H1 (cell line): ENCODE measurements around the gene PRR3. TPM values are rescaled to one million over a fixed set of nuclear protein-coding genes. Genes with fewer than 3 reads are reported as not detected.

Source experiments
- ATF2 ChIP-seq: IDR thresholded peaks from 2 replicates; pipeline ENCODE4 v1.6.1; 2012; ENCODE audit warnings: low read length, inconsistent platforms
- ATF3 ChIP-seq: IDR thresholded peaks from 2 replicates; pipeline ENCODE4 v1.6.1; 2011; ENCODE audit warnings: low read depth, mild to moderate bottlenecking, low read length; ENCODE audit not compliant: insufficient read depth
- CEBPB ChIP-seq: IDR thresholded peaks from 2 replicates; pipeline ENCODE4 v1.6.1; 2012; ENCODE audit warnings: low read depth, low read length
- CTBP2 ChIP-seq: IDR thresholded peaks from 2 replicates; pipeline ENCODE4 v1.7.0; 2011; ENCODE audit warnings: borderline replicate concordance, mild to moderate bottlenecking, moderate library complexity, mixed read lengths, low read length; ENCODE audit not compliant: insufficient read depth, insufficient read length
- E2F6 ChIP-seq: IDR thresholded peaks from 2 replicates; pipeline ENCODE4 v1.6.1; 2012; ENCODE audit warnings: inconsistent platforms
- GABPA ChIP-seq: IDR thresholded peaks from 2 replicates; pipeline ENCODE4 v1.6.1; 2011; ENCODE audit warnings: mild to moderate bottlenecking, low read length, moderate library complexity, borderline replicate concordance; ENCODE audit not compliant: insufficient read depth
- JUND ChIP-seq: IDR thresholded peaks from 2 replicates; pipeline ENCODE4 v1.6.1; 2011; ENCODE audit warnings: mild to moderate bottlenecking, improper control_type of control experiment, low read length
- KDM1A ChIP-seq: fragments of 200-600, 300-600 bp; sonication (generic); IDR thresholded peaks from 2 replicates; pipeline ENCODE4 v1.7.1; 2016; ENCODE audit warnings: mild to moderate bottlenecking, low read length, borderline replicate concordance
- KDM5A ChIP-seq: fragments of 200-600 bp; IDR thresholded peaks from 2 replicates; pipeline ENCODE4 v1.7.1; 2012; ENCODE audit warnings: mild to moderate bottlenecking, low read length, inconsistent platforms, mixed read lengths
- MAFK ChIP-seq: IDR thresholded peaks from 2 replicates; pipeline ENCODE4 v1.6.1; 2012; ENCODE audit warnings: low read depth, mild to moderate bottlenecking, improper control_type of control experiment, low read length
- MAX ChIP-seq: IDR thresholded peaks from 2 replicates; pipeline ENCODE4 v1.6.1; 2012; ENCODE audit warnings: inconsistent platforms
- NRF1 ChIP-seq: IDR thresholded peaks from 2 replicates; pipeline ENCODE4 v1.6.1; 2011; ENCODE audit warnings: mild to moderate bottlenecking, low read depth, low read length, improper control_type of control experiment
- PHF8 ChIP-seq: fragments of 200-600 bp; sonication (generic); conservative IDR thresholded peaks from 2 replicates; pipeline ENCODE4 v1.7.1; 2012; ENCODE audit warnings: low read depth, mild to moderate bottlenecking, inconsistent platforms, low read length, moderate library complexity
- POLR2AphosphoS5 ChIP-seq: IDR thresholded peaks from 2 replicates; pipeline ENCODE4 v1.6.1; 2011; ENCODE audit warnings: low read depth, low read length
- SIN3A ChIP-seq, 2 experiments: IDR thresholded peaks in 1 of 2; conservative IDR thresholded peaks in 1 of 2; 2 replicates each; pipeline ENCODE4 v1.6.1; 2011 to 2012; ENCODE audit warnings: low read length in 2 of 2, improper control_type of control experiment in 1 of 2, low read depth in 1 of 2, mild to moderate bottlenecking in 1 of 2
- SRF ChIP-seq: IDR thresholded peaks from 2 replicates; pipeline ENCODE4 v1.6.1; 2011; ENCODE audit warnings: mild to moderate bottlenecking, low read depth, low read length, moderate library complexity
- SUZ12 ChIP-seq: fragments of 200-600 bp; sonication (generic); IDR thresholded peaks from 2 replicates; pipeline ENCODE4 v1.6.1; 2012; ENCODE audit warnings: mild to moderate bottlenecking, inconsistent platforms, low read length, moderate library complexity, mixed read lengths
- TAF7 ChIP-seq: optimal IDR thresholded peaks from 2 replicates; pipeline ENCODE3; 2011; ENCODE audit warnings: low read depth, mild to moderate bottlenecking, inconsistent platforms, low read length, moderate library complexity, borderline replicate concordance
- YY1 ChIP-seq: IDR thresholded peaks from 2 replicates; pipeline ENCODE4 v1.6.1; 2011; ENCODE audit warnings: low read depth, mild to moderate bottlenecking, low read length
- ZNF274 ChIP-seq: IDR thresholded peaks from 2 replicates; pipeline ENCODE4 v1.7.0; 2012; ENCODE audit warnings: low read length, borderline replicate concordance; ENCODE audit errors: extremely low read depth
- polyA plus RNA-seq, 7 experiments: library from polyadenylated mRNA; depleted of rRNA in 3 of 7; stranded (reverse) in 5 of 7; unstranded in 2 of 7; fragments of >200 nt in 5 of 7; fragments of 200-250 nt in 2 of 7; gene quantifications; 1 replicate in 5 of 7; 2 replicates in 1 of 7; 4 replicates in 1 of 7; pipeline versions ENCODE4 v1.2.1 to v1.2.3, GENCODE V29; 2011 to 2013; ENCODE audit warnings: missing spikeins in 2 of 7, mixed read lengths in 2 of 7
- total RNA-seq: library from RNA; stranded (reverse); fragmentation: NEBNext Ultra II Directional; extraction: Animal tissue kit (Norgen Biotek cat#: 25700); gene quantifications from 2 replicates; pipeline ENCODE4 v1.2.1, GENCODE V29; 2021

Gene PRR3
- total and polyA plus RNA-seq, 2 of the 8 experiments (the other 6 are each of a cell fraction or from before 2014, with no cell fraction given): 10.5 to 24.2 TPM

DNA sequence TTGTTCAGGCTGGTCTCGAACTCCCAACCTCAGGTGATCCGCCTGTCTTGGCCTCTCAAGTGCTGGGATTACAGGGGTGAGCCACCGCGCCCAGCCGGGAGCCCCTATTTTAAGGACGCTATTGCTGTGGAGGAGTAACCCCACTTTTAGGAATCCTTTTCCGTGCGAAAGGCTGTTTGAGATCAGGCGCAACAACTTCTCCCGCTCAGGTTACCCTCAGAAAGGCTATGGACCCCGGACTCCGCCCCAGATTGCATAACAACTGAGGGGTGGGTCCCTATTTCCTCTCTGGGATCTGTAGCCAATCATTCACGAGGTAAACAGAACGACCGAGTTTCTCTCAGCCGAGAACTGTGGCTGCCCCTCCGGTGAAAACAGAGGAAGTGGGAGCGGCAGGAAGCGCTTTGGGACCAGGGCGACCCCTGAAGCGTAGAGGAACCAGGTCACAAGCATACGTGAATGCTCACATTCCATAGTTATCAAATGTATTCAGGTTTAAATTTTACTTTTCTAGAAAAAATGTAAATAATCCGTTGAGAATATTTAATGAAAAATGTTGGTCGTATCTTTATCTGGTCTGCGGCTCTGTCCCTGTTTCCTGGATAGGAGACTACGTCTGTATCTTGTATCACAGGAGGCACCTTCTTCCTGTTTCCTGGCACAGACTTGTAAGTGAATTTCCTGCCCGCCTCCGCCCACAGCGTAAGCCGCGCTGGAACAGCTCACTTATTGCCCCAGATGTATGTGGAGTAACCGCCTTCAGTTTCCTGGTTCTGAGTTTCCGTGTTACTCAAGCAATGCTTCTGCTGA, 40.9 kb upstream of the PRR3 start (continued):
- no peak for TF ChIP-seq CTBP2
- TF ChIP-seq KDM5A: no peak
- TF ChIP-seq ZNF274: no peak
- TF ChIP-seq CEBPB: peak; percentile 100
- TF ChIP-seq YY1: peak; percentile 30; the same call in 1 of the 2 replicates
- no peak for TF ChIP-seq SIN3A (conservative IDR thresholded peaks at IDR 0.05 in 1 of 2, IDR thresholded peaks at IDR 0.05 in 1 of 2; ENCODE audit: low read depth in 1 of 2, low read length in 2 of 2)
- 0 out of 2 replicates have a peak, but pooled peaks have one; percentile 22 for TF ChIP-seq E2F6
- TF ChIP-seq NRF1: no peak
- TF ChIP-seq ATF3: no peak
- TF ChIP-seq MAFK: no peak
- no peak; the same call in 1 of the 2 replicates for TF ChIP-seq POLR2AphosphoS5
- TF ChIP-seq KDM1A: no peak
- TF ChIP-seq TAF7: no peak
- TF ChIP-seq ATF2: no peak
- no peak for TF ChIP-seq MAX
- TF ChIP-seq GABPA: no peak
- TF ChIP-seq SRF: no peak
- no peak for TF ChIP-seq PHF8
- no peak for TF ChIP-seq SUZ12
- no peak for TF ChIP-seq JUND
